Lower lobe of right lung (tissue), 2 donors: Measurements from ENCODE around the gene DLX3. TPM values are rescaled to one million over a fixed set of nuclear protein-coding genes. Genes with fewer than 3 reads are reported as not detected.
"Not testable (repeated sequence)": the region's sequence is repeated elsewhere in the genome, so short reads cannot be mapped to it uniquely, and the experiment has no call there.

Experiments
- ATAC-seq, 2 donors: fragments of 200-7000 bp; cut with Tn5 transposase; one replicate each; pipeline ENCODE4 v1.9.1; 2020 to 2022; ENCODE audit warnings: mild to moderate bottlenecking in 2 of 2, moderate library complexity in 2 of 2
- DNase-seq: peaks from one replicate; pipeline ENCODE4 v3.0.0-alpha.2; 2020
- H3K27ac ChIP-seq: fragments of 200-600 bp; one replicate; pipeline ENCODE4 v1.8.0; 2022
- H3K27me3 ChIP-seq: fragments of 200-600 bp; one replicate; pipeline ENCODE4 v1.8.0; 2022; ENCODE audit warnings: low read depth
- H3K36me3 ChIP-seq: fragments of 200-600 bp; one replicate; pipeline ENCODE4 v1.8.0; 2022; ENCODE audit warnings: mild to moderate bottlenecking
- H3K4me1 ChIP-seq: fragments of 200-600 bp; one replicate; pipeline ENCODE4 v1.8.0; 2022
- H3K4me3 ChIP-seq: fragments of 200-600 bp; one replicate; pipeline ENCODE4 v1.8.0; 2022; ENCODE audit warnings: mild to moderate bottlenecking
- H3K9me3 ChIP-seq: fragments of 200-600 bp; one replicate; pipeline ENCODE4 v1.8.0; 2022
- intact Hi-C: fragments of 100-400 bp; cut with DNase I; formaldehyde crosslinking; loops from one replicate; pipeline ENCODE4 v1.11.0; 2022
- long read RNA-seq: library from polyadenylated mRNA; unstranded; transcript quantifications from one replicate; pipeline ENCODE4 v2.0.0, GENCODE V29; 2021
- total RNA-seq: library from RNA; stranded (reverse); fragmentation: NEBNext Ultra II Directional; extraction: Animal tissue kit (Norgen Biotek cat#: 25700); gene quantifications from one replicate; pipeline ENCODE4 v1.2.1, GENCODE V29; 2021
- TF ChIP-seq, protein P1 (sequence below): fragments of 200-600 bp; IDR thresholded peaks from one replicate; pipeline ENCODE4 v1.8.0; 2022; ENCODE audit warnings: antibody characterized with exemption, mild to moderate bottlenecking
- donor health status: DM: no; HTN: yes; CAD: no; lungs with severe emphysema.

DLX3 gene
- total RNA-seq: 0.38 TPM
- long read RNA-seq: 0 reads

DNA sequence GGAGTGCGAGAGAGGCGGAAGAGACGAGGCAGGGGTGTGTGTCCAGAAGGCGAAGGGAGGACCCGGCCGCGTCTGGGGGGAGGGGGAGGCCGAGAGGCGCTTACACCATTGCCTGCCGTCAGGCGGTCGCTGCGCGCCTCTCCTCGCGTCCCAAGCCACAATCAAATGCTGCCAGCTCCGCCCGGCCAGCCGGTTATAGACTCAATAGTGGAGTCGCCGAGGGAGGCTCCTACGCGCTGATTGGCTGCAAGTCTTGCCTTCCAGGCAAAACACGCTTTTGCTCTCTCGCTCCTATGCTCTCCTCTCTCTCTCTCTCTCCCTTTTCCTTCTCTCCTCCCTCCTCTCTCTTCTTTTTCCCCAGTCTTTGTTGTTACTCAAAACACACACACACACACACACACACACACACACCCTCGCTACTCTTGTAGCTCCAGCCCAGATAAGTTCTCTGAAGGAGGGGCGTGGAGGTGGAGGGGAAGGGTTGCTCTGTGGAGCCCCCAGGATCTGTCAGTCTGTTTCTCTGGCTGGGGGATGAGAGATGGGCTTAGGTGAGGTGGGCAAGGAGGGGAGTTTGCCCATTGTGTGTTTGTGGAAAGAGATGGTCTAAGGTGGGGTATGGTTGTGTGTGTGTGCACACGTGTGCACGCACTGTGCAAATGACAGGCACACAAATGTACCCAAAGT is at the start of gene DLX3:
Gene DLX3 (minus strand): TSS at position 170 of the 684 bp plus-strand sequence. CDS start 226 bp downstream, outside the sequence.
- Histone ChIP-seq H3K36me3 (no peaks in the 10 kb centered on the region), H3K27me3 (peaks cover 96% of the 10 kb centered on the region), H3K27ac (no peak within 1 kb of the TSS), H3K4me3 (peak within 1 kb of the TSS; percentile 55), H3K9me3 (no peaks in the 10 kb centered on the region), H3K4me1 (peaks cover 45% of the 10 kb centered on the region)
- TF ChIP-seq, protein P1, sequence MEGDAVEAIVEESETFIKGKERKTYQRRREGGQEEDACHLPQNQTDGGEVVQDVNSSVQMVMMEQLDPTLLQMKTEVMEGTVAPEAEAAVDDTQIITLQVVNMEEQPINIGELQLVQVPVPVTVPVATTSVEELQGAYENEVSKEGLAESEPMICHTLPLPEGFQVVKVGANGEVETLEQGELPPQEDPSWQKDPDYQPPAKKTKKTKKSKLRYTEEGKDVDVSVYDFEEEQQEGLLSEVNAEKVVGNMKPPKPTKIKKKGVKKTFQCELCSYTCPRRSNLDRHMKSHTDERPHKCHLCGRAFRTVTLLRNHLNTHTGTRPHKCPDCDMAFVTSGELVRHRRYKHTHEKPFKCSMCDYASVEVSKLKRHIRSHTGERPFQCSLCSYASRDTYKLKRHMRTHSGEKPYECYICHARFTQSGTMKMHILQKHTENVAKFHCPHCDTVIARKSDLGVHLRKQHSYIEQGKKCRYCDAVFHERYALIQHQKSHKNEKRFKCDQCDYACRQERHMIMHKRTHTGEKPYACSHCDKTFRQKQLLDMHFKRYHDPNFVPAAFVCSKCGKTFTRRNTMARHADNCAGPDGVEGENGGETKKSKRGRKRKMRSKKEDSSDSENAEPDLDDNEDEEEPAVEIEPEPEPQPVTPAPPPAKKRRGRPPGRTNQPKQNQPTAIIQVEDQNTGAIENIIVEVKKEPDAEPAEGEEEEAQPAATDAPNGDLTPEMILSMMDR: no peak
- peak; percentile 83 for DNase-seq
- intact Hi-C loops: loop anchor here (5.0 kb wide), 1 partner anchor 133 kb away; no protein-coding TSS in a partner anchor
- ATAC-seq: peak; percentile 59 to 69

DNA sequence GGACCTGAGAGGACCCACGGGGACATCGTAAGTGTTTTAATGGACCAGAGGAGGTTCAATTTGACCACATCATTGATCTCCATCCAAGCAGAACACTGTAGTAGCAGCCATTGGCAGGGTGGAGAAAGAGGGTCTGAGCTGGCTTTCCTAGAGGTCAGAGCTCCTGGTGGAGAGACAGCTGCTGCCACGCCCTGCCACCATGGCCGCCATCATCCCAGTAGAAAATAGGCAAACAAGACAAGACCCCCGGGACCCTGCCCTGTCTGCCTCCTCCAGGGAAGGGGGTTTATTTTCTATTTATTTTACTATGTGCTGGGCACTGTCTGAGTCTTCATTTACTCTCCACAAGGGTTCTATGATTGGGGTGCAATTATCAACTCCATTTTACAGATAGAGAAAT is 49.5 kb upstream of the DLX3 start:
- TF ChIP-seq, protein P1: no peak
- H3K9me3 ChIP-seq: no peaks in the 10 kb centered on the region
- H3K27ac ChIP-seq: peak overlapping the region; percentile 64

DNA sequence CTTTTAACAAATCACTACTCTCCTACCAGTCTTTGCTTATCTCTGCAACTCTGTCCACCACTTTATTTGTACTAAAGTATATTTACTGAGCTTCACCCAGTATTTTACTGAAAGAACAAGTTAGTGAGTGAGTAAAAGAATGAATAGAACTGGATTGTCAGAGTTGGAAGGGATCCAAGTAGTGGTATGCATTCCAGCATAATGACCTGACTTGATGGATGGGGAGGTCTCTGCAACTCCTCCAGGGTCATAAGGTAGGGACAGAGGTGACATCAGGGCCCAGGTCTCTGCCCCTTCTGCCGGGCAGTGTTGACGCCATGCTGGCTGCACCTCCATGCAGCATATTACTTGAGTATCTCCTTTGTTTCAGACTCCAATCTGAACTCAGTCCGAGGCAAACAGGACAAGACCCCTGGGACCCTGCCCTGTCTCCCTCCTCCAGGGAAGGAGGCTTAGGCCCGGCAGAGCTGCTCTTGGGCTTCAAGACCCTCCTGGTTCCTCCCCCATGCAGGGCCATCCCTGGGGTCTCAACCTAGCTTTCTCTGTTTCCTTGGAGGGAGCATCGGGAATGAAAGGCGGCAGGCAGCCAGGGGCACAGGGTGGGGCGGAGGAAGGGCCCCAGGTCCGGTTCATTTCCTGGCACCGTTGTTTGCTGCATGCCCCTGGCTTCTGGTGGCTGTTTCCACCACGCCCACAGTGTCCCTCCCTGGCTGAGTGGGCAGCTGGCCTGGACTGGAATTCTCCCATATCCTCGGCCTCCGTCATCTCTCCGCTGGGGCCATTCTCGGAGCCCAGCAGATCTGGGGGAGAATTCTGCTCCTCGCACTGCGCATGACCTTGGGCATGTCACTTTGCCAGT is 48.5 kb upstream of the DLX3 start:
- Histone ChIP-seq H3K36me3 (no peaks in the 10 kb centered on the region), H3K4me3 (no peak overlapping the region), H3K9me3 (no peaks in the 10 kb centered on the region), H3K4me1 (peaks cover 47% of the 10 kb centered on the region), H3K27me3 (no peaks in the 10 kb centered on the region), H3K27ac (peak overlapping the region; percentile 64)
- ATAC-seq (peak; percentile 72 to 74), DNase-seq (no peak)
- intact Hi-C loops: no loop called here
- TF ChIP-seq, protein P1: no peak

More for the DNA sequence above, 49.5 kb upstream of the DLX3 start:
- H3K4me3 ChIP-seq: no peak overlapping the region
- H3K36me3 ChIP-seq: no peaks in the 10 kb centered on the region
- ATAC-seq (no peak), DNase-seq (no peak)
- H3K27me3 ChIP-seq: no peaks in the 10 kb centered on the region
- intact Hi-C loops: no loop called here
- H3K4me1 ChIP-seq: peaks cover 40% of the 10 kb centered on the region

DNA sequence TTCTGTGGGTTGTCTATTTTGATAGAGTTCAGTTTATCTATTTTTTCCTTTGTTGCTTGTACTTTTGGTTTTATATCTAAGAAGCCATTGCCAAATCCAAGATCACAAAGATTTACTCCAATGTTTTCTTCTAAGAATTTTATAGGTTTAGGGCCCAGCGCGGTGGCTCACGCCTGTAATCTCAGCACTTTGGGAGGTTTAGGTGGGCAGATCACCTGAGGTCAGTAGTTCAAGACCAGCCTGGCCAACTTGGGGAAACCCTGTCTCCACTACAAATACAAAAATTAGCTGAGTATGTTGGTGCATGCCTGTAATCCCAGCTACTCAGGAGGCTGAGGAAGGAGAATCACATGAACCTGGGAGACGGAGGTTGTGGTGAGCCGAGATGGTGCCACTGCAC is 47.2 kb upstream of the DLX3 start:
- Histone ChIP-seq H3K4me1 (peaks cover 50% of the 10 kb centered on the region), H3K9me3 (no peaks in the 10 kb centered on the region), H3K27me3 (no peaks in the 10 kb centered on the region), H3K36me3 (no peaks in the 10 kb centered on the region), H3K27ac (no peak overlapping the region), H3K4me3 (no peak overlapping the region)
- ATAC-seq (no peak), DNase-seq (no peak)
- TF ChIP-seq, protein P1: no peak
- intact Hi-C loops: no loop called here

DNA sequence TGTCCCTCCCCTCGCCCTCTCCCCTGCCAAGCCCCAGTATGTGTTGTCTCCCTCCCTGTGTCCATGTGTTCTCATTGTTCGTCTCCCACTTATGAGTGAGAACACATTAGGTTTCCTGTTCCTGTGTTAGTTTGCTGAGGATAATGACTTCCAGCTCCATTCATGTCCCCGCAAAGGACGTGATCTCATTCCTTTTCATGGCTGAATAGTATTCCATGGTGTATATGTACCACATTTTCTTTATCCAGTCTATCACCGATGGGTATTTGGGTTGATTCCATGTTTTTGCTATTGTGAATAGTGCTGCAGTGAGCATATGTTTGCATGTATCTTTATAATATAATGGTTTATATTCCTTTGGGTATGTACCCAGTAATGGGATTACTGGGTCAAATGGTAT is 45.5 kb upstream of the DLX3 start:
- H3K9me3 ChIP-seq, H3K27ac ChIP-seq, H3K27me3 ChIP-seq, H3K4me3 ChIP-seq, intact Hi-C loops, H3K36me3 ChIP-seq, DNase-seq, ATAC-seq: not testable (repeated sequence)
- peaks cover 63% of the 10 kb centered on the region for H3K4me1 ChIP-seq
